NCI-H1694 treated with DMSO at 0.1 percent for 48 hours (cell line): ENCODE data around the gene KRTAP12-1.
"Not testable (repeated sequence)": the region's sequence is repeated elsewhere in the genome, so short reads cannot be mapped to it uniquely, and the experiment has no call there.

Experiments used
- DNase-seq: peaks from one replicate; lab custom pipeline; 2025; lab: John Stamatoyannopoulos, UW

KRTAP12-1 gene

GRCh38 chr21:44697811-44698734, 16.1 kb upstream of the KRTAP12-1 start:
- DNase-seq: no peak

GRCh38 chr21:44697172-44697810, 15.3 kb upstream of the KRTAP12-1 start, which contains the start of gene KRTAP10-12:
Gene KRTAP10-12 (plus strand): TSS chr21:44697172. CDS start chr21:44697202, 30 bp downstream.
- DNase-seq: not testable (repeated sequence)

- no peak for DNase-seq
These were observed 14.6 kb upstream of the KRTAP12-1 start for GRCh38 chr21:44696572-44696971.

GRCh38 chr21:44695641-44696040, 13.7 kb upstream of the KRTAP12-1 start:
- no peak for DNase-seq

- no peak for DNase-seq
These were observed 13.2 kb upstream of the KRTAP12-1 start for GRCh38 chr21:44695184-44695583.

- DNase-seq: no peak
These were observed 12.8 kb upstream of the KRTAP12-1 start for GRCh38 chr21:44694776-44695175.

GRCh38 chr21:44692798-44693512, 11.0 kb upstream of the KRTAP12-1 start:
- no peak for DNase-seq

GRCh38 chr21:44691686-44692085, 9.7 kb upstream of the KRTAP12-1 start:
- DNase-seq: no peak

GRCh38 chr21:44689740-44690139, 7.8 kb upstream of the KRTAP12-1 start:
- DNase-seq: not testable (repeated sequence)

- no peak for DNase-seq
These were observed 5.7 kb upstream of the KRTAP12-1 start for GRCh38 chr21:44687671-44688070.

- no peak for DNase-seq
These were observed 5.0 kb upstream of the KRTAP12-1 start for GRCh38 chr21:44686843-44687561.

- no peak for DNase-seq
These were observed 4.2 kb upstream of the KRTAP12-1 start for GRCh38 chr21:44686000-44686781.

- not testable (repeated sequence) for DNase-seq
These were observed 3.1 kb upstream of the KRTAP12-1 start for GRCh38 chr21:44685050-44685449.

- DNase-seq: no peak
These were observed 2.5 kb upstream of the KRTAP12-1 start for GRCh38 chr21:44684483-44684882.

GRCh38 chr21:44684077-44684476, 2.1 kb upstream of the KRTAP12-1 start:
- no peak for DNase-seq

- no peak for DNase-seq
These were observed 703 bp upstream of the KRTAP12-1 start for GRCh38 chr21:44682580-44683151.

GRCh38 chr21:44681152-44681551, 811 bp downstream of the KRTAP12-1 start:
- no peak for DNase-seq

- DNase-seq: no peak
These were observed 4.1 kb downstream of the KRTAP12-1 start for GRCh38 chr21:44677881-44678280.

- no peak for DNase-seq
These were observed 10.1 kb downstream of the KRTAP12-1 start for GRCh38 chr21:44671911-44672310.

- no peak for DNase-seq
These were observed 11.1 kb downstream of the KRTAP12-1 start for GRCh38 chr21:44670642-44671432.
